Measurements from ENCODE around the gene CD109. TPM values are rescaled to one million over a fixed set of nuclear protein-coding genes. Genes with fewer than 3 reads are reported as not detected.

Gene CD109
- total and polyA plus RNA-seq, 10 of the 15 experiments (the other 5 are each of a cell fraction or from before 2014, with no cell fraction given): 0.27 to 4.4 (median 2.1) TPM

DNA sequence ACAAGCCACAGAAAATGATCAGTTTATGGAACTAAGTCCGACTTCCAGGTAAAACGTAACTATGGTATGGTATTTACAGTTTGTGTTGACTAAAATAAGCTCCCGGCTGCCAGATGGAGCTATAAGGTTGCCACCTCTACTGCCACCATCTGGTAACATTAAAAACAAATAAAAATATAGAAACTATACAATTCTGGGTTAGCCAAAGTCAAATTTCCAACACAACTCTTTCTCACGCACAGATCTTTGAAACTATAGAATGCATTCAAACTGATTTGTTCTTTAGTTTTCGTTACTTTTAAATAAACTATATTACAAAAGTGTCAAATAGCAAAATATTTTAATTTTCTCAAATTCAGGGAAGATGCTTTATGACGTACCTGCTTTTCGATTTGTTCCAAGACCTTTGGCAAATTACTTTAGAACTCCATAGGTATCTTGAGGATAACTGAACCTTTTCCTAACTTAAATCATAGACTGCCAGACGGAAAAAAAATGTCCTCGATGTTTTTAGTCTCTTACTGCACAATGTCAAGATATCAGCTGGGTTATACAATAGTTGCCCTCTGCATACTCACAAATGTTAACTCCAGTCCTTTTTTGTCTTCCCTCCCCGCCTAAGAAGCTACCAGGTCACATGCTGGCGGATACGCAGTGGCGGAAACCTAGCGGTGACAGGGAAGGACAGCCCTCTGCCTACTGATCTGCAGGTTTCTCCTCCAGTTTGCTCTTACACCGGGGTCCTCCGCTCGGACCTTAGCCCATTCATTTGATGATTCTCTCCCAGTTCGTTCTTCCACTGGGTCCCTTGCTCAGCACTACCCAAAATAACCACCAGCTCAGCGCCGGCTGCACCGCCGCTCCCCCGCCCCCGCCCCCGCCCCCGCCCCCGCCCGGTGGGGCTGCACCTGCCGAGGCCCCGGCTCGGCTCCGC, 43.1 kb upstream of the CD109 start (continued):
- TF ChIP-seq, protein P1, sequence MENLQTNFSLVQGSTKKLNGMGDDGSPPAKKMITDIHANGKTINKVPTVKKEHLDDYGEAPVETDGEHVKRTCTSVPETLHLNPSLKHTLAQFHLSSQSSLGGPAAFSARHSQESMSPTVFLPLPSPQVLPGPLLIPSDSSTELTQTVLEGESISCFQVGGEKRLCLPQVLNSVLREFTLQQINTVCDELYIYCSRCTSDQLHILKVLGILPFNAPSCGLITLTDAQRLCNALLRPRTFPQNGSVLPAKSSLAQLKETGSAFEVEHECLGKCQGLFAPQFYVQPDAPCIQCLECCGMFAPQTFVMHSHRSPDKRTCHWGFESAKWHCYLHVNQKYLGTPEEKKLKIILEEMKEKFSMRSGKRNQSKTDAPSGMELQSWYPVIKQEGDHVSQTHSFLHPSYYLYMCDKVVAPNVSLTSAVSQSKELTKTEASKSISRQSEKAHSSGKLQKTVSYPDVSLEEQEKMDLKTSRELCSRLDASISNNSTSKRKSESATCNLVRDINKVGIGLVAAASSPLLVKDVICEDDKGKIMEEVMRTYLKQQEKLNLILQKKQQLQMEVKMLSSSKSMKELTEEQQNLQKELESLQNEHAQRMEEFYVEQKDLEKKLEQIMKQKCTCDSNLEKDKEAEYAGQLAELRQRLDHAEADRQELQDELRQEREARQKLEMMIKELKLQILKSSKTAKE (IDR thresholded peaks at IDR 0.05; ENCODE audit: low read depth, poor library complexity, severe bottlenecking): peak; percentile 27
- TF ChIP-seq, protein P2, sequence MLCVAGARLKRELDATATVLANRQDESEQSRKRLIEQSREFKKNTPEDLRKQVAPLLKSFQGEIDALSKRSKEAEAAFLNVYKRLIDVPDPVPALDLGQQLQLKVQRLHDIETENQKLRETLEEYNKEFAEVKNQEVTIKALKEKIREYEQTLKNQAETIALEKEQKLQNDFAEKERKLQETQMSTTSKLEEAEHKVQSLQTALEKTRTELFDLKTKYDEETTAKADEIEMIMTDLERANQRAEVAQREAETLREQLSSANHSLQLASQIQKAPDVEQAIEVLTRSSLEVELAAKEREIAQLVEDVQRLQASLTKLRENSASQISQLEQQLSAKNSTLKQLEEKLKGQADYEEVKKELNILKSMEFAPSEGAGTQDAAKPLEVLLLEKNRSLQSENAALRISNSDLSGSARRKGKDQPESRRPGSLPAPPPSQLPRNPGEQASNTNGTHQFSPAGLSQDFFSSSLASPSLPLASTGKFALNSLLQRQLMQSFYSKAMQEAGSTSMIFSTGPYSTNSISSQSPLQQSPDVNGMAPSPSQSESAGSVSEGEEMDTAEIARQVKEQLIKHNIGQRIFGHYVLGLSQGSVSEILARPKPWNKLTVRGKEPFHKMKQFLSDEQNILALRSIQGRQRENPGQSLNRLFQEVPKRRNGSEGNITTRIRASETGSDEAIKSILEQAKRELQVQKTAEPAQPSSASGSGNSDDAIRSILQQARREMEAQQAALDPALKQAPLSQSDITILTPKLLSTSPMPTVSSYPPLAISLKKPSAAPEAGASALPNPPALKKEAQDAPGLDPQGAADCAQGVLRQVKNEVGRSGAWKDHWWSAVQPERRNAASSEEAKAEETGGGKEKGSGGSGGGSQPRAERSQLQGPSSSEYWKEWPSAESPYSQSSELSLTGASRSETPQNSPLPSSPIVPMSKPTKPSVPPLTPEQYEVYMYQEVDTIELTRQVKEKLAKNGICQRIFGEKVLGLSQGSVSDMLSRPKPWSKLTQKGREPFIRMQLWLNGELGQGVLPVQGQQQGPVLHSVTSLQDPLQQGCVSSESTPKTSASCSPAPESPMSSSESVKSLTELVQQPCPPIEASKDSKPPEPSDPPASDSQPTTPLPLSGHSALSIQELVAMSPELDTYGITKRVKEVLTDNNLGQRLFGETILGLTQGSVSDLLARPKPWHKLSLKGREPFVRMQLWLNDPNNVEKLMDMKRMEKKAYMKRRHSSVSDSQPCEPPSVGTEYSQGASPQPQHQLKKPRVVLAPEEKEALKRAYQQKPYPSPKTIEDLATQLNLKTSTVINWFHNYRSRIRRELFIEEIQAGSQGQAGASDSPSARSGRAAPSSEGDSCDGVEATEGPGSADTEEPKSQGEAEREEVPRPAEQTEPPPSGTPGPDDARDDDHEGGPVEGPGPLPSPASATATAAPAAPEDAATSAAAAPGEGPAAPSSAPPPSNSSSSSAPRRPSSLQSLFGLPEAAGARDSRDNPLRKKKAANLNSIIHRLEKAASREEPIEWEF (IDR thresholded peaks at IDR 0.05; ENCODE audit: insufficient replicate concordance, low read depth, low read length): no peak
- TF ChIP-seq CHD2 (IDR thresholded peaks at IDR 0.05; ENCODE audit: borderline replicate concordance, low read depth, low read length) (no peak), JUND (IDR thresholded peaks at IDR 0.05; ENCODE audit: low read depth, low read length) (no peak), RB1 (IDR thresholded peaks at IDR 0.05; ENCODE audit: borderline replicate concordance) (no peak), SUZ12 (IDR thresholded peaks at IDR 0.05; ENCODE audit: unreplicated experiment) (no peak), MEF2A (IDR thresholded peaks at IDR 0.05; ENCODE audit: insufficient read depth, low read depth, low read length) (0 out of 2 replicates have a peak, but pooled peaks have one; percentile 7), NBN (IDR thresholded peaks at IDR 0.05) (0 out of 2 replicates have a peak, but pooled peaks have one; percentile 57), MXI1 (IDR thresholded peaks at IDR 0.05; ENCODE audit: low read depth, low read length) (no peak), NR2F1 (conservative IDR thresholded peaks at IDR 0.05) (no peak), JUNB (IDR thresholded peaks at IDR 0.05) (no peak)
- TF ChIP-seq, protein P3, sequence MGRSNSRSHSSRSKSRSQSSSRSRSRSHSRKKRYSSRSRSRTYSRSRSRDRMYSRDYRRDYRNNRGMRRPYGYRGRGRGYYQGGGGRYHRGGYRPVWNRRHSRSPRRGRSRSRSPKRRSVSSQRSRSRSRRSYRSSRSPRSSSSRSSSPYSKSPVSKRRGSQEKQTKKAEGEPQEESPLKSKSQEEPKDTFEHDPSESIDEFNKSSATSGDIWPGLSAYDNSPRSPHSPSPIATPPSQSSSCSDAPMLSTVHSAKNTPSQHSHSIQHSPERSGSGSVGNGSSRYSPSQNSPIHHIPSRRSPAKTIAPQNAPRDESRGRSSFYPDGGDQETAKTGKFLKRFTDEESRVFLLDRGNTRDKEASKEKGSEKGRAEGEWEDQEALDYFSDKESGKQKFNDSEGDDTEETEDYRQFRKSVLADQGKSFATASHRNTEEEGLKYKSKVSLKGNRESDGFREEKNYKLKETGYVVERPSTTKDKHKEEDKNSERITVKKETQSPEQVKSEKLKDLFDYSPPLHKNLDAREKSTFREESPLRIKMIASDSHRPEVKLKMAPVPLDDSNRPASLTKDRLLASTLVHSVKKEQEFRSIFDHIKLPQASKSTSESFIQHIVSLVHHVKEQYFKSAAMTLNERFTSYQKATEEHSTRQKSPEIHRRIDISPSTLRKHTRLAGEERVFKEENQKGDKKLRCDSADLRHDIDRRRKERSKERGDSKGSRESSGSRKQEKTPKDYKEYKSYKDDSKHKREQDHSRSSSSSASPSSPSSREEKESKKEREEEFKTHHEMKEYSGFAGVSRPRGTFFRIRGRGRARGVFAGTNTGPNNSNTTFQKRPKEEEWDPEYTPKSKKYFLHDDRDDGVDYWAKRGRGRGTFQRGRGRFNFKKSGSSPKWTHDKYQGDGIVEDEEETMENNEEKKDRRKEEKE (IDR thresholded peaks at IDR 0.05): no peak
- TF ChIP-seq, protein P4, sequence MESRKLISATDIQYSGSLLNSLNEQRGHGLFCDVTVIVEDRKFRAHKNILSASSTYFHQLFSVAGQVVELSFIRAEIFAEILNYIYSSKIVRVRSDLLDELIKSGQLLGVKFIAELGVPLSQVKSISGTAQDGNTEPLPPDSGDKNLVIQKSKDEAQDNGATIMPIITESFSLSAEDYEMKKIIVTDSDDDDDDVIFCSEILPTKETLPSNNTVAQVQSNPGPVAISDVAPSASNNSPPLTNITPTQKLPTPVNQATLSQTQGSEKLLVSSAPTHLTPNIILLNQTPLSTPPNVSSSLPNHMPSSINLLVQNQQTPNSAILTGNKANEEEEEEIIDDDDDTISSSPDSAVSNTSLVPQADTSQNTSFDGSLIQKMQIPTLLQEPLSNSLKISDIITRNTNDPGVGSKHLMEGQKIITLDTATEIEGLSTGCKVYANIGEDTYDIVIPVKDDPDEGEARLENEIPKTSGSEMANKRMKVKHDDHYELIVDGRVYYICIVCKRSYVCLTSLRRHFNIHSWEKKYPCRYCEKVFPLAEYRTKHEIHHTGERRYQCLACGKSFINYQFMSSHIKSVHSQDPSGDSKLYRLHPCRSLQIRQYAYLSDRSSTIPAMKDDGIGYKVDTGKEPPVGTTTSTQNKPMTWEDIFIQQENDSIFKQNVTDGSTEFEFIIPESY (IDR thresholded peaks at IDR 0.05): no peak
- TF ChIP-seq, protein P5, sequence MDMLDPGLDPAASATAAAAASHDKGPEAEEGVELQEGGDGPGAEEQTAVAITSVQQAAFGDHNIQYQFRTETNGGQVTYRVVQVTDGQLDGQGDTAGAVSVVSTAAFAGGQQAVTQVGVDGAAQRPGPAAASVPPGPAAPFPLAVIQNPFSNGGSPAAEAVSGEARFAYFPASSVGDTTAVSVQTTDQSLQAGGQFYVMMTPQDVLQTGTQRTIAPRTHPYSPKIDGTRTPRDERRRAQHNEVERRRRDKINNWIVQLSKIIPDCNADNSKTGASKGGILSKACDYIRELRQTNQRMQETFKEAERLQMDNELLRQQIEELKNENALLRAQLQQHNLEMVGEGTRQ (IDR thresholded peaks at IDR 0.05; ENCODE audit: borderline replicate concordance, low read depth, low read length): peak; percentile 57
